HEK293T (cell line): ENCODE data around the gene EPHB1.

Experiments used
- PKNOX1 ChIP-seq: fragments of 450-650 bp; IDR thresholded peaks from 2 replicates; pipeline ENCODE4 v1.6.1; 2016
- SP1 ChIP-seq: fragments of 450-650 bp; IDR thresholded peaks from 2 replicates; pipeline ENCODE4 v1.6.1; 2017

DNA sequence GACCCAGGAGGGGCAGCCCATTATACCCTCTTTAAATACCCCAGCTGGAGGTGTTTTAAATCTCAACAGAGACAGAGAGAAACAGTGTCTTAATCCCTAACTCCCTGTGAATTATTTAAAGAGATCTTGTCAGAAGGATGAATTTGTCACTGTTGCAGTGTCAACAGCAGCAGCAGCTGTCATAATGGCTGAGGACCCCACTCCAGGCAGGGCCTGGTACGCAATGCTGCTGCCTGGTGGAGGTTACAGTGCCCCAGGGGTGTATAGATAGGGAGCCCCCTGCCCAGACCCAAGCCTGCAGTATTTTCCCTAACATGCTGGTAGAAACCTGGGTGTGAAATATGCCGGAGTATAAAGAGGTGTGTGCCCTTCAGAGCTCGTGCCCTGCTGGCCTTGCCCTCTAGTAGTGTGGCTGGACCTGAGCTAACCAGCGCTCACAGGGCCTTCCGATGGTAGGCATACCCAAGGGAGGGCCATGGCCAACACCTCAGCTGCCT lies 143.0 kb downstream of the EPHB1 start:
- TF ChIP-seq PKNOX1, result no peak
- no peak for TF ChIP-seq SP1
